Mucosa of descending colon (tissue), 3 donors: ENCODE data around the gene TNRC6B. TPM values are rescaled to one million over a fixed set of nuclear protein-coding genes. Genes with fewer than 3 reads are reported as not detected.

Experiments
- ATAC-seq: fragments of 200-7000 bp; cut with Tn5 transposase; one replicate; pipeline ENCODE4 v1.9.1; 2020; ENCODE audit warnings: mild to moderate bottlenecking, moderate library complexity
- DNase-seq, 3 donors: peaks; one replicate each; pipeline ENCODE4 v3.0.0-alpha.2; 2020
- H3K36me3 ChIP-seq: fragments of 200-600 bp; one replicate; pipeline ENCODE4 v1.8.0; 2021; ENCODE audit warnings: low read depth, mild to moderate bottlenecking
- H3K4me1 ChIP-seq: fragments of 200-600 bp; one replicate; pipeline ENCODE4 v1.8.0; 2021; ENCODE audit warnings: low read depth, mild to moderate bottlenecking
- H3K4me3 ChIP-seq: fragments of 200-600 bp; one replicate; pipeline ENCODE4 v1.8.0; 2021; ENCODE audit warnings: mild to moderate bottlenecking
- H3K9me3 ChIP-seq: fragments of 200-600 bp; one replicate; pipeline ENCODE4 v1.8.0; 2021; ENCODE audit warnings: mild to moderate bottlenecking
- CTCF ChIP-seq: fragments of 200-600 bp; IDR thresholded peaks from one replicate; pipeline ENCODE4 v1.8.0; 2022; ENCODE audit warnings: antibody characterized with exemption, mild to moderate bottlenecking
- intact Hi-C, 2 donors: fragments of 100-400 bp; cut with DNase I in 1 of 2; cut with micrococcal nuclease in 1 of 2; formaldehyde crosslinking; loops; one replicate each; pipeline versions ENCODE4 v1.11.0 to v1.11.1; 2022; cut with DNase I, micrococcal nuclease
- total RNA-seq, 3 donors: library from RNA; stranded (reverse); fragmentation: NEBNext Ultra II Directional in 2 of 3; extraction: Animal tissue kit (Norgen Biotek cat#: 25700) in 2 of 3; gene quantifications; one replicate each; pipeline versions ENCODE4 v1.2.1 to v1.2.4, GENCODE V29; 2021 to 2023
- donor health status: DM: no; HTN: no; CAD: no; lungs with moderate emphysema.
- donor health status: DM: no; HTN: no; CAD: no.
- donor health status: DM: no; HTN: yes; CAD: no.

The TNRC6B gene
- total RNA-seq, 3 donors from 2014 or later, result 58.6 to 72.9 (median 58.9) TPM

GRCh38 chr22:40345815-40346184 lies 168.1 kb downstream of the TNRC6B start:
- TF ChIP-seq CTCF, result no peak
- no peaks in the 10 kb centered on the region for H3K9me3 ChIP-seq
- peak; percentile 67 to 81 (median 78) for DNase-seq
- intact Hi-C loops, result loop anchor here in 1 of 2 donors (10.0 kb wide), 2 partner anchors 301 to 811 kb away; partner anchors contain the start of gene RPS19BP1
- ATAC-seq, result peak; percentile 62
- peak overlapping the region; percentile 56 for H3K4me3 ChIP-seq
- peaks cover 24% of the 10 kb centered on the region for H3K4me1 ChIP-seq
- H3K36me3 ChIP-seq, result no peaks in the 10 kb centered on the region

- intact Hi-C loops, result loop anchor here in 1 of 2 donors (10.0 kb wide), 2 partner anchors 302 to 812 kb away; partner anchors contain the start of gene RPS19BP1
- H3K4me3 ChIP-seq, result peak within 1 kb of the TSS; percentile 56
Observed at GRCh38 chr22:40346185-40347118, 168.7 kb downstream of the TNRC6B start, which contains the start of gene ADSL. Gene ADSL (plus strand): TSS chr22:40346500. CDS start chr22:40346559, 59 bp downstream.

DNA sequence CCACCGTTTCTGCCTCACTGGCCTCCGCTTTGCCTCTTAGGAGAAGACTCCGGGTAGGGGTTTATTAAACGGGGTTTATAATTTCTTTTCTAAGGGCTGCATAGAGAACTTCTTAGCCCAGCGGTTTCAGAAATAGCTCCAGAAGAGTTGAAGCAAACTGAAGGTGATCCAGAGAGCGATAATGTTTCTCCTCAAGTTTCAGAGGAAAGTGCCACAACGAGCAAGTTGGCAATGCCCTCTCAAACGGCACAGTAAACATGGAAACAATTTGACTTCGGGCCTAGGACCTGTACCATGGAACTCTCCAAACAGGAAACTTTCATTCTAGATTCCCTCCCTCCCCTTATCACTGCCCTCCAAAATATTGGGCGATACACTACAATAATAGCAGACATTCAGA lies 169.6 kb downstream of the TNRC6B start:
- TF ChIP-seq CTCF, result no peak
- ATAC-seq (no peak), DNase-seq (no peak)
- H3K4me1 ChIP-seq, result peaks cover 22% of the 10 kb centered on the region
- no peaks in the 10 kb centered on the region for H3K36me3 ChIP-seq
- H3K9me3 ChIP-seq, result no peaks in the 10 kb centered on the region
- intact Hi-C loops, result loop anchor here in 1 of 2 donors (10.0 kb wide), 2 partner anchors 302 to 812 kb away; partner anchors contain the start of gene RPS19BP1
- no peak overlapping the region for H3K4me3 ChIP-seq

More at GRCh38 chr22:40346185-40347118, 168.7 kb downstream of the TNRC6B start, which contains the start of gene ADSL:
- DNase-seq (peak; percentile 93), ATAC-seq (peak; percentile 94)
- H3K4me1 ChIP-seq, result peaks cover 22% of the 10 kb centered on the region
- H3K9me3 ChIP-seq, result no peaks in the 10 kb centered on the region
- no peaks in the 10 kb centered on the region for H3K36me3 ChIP-seq
- no peak for TF ChIP-seq CTCF

GRCh38 chr22:40348025-40348658 lies 170.4 kb downstream of the TNRC6B start:
- intact Hi-C loops, result loop anchor here in 1 of 2 donors (10.0 kb wide), 2 partner anchors 303 to 813 kb away; partner anchors contain the start of gene RPS19BP1
- Histone ChIP-seq H3K9me3 (no peaks in the 10 kb centered on the region), H3K36me3 (no peaks in the 10 kb centered on the region), H3K4me1 (peaks cover 22% of the 10 kb centered on the region), H3K4me3 (no peak overlapping the region)
- ATAC-seq (peak; percentile 35), DNase-seq (peak in 2 of 3 donors; percentile 67 to 79)
- TF ChIP-seq CTCF, result peak; percentile 59

GRCh38 chr22:40352763-40353162 lies 175.0 kb downstream of the TNRC6B start:
- DNase-seq (no peak), ATAC-seq (no peak)
- H3K4me1 ChIP-seq, result peaks cover 7% of the 10 kb centered on the region
- TF ChIP-seq CTCF, result no peak
- H3K4me3 ChIP-seq, result no peak overlapping the region
- no peaks in the 10 kb centered on the region for H3K36me3 ChIP-seq
- intact Hi-C loops, result no loop called here
- no peaks in the 10 kb centered on the region for H3K9me3 ChIP-seq
